NCI-H82 treated with DMSO at 0.1 percent for 48 hours (cell line): Measurements from ENCODE around the gene ESYT3.
"Not testable (repeated sequence)": the region's sequence is repeated elsewhere in the genome, so short reads cannot be mapped to it uniquely, and the experiment has no call there.

Source experiments
- DNase-seq: peaks from one replicate; lab custom pipeline; 2025; ENCODE audit not compliant: unreplicated experiment; lab: John Stamatoyannopoulos, UW

Gene ESYT3

GRCh38 chr3:138484672-138485071 is 50.3 kb downstream of the ESYT3 start:
- not testable (repeated sequence) for DNase-seq

DNA sequence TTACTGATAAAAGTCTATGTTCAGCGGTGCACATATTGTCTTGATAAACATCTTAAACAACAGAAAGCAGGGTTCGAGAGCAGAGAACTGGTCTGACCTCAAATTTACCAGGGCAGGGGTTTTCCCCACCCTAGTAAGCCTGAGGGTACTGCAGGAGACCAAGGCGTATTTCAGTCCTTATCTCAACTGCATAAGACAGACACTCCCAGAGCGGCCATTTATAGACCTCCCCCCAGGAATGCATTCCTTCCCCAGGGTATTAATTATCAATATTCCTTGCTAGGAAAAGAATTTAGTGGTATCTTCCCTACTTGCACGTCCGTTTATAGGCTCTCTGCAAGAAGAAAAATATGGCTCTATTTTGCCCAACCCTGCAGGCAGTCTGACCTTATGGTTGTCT is 52.2 kb downstream of the ESYT3 start:
- DNase-seq = not testable (repeated sequence)

GRCh38 chr3:138491971-138492370 is 57.6 kb downstream of the ESYT3 start:
- no peak for DNase-seq

- DNase-seq = no peak
Observed at GRCh38 chr3:138492980-138493675, 58.7 kb downstream of the ESYT3 start.

DNA sequence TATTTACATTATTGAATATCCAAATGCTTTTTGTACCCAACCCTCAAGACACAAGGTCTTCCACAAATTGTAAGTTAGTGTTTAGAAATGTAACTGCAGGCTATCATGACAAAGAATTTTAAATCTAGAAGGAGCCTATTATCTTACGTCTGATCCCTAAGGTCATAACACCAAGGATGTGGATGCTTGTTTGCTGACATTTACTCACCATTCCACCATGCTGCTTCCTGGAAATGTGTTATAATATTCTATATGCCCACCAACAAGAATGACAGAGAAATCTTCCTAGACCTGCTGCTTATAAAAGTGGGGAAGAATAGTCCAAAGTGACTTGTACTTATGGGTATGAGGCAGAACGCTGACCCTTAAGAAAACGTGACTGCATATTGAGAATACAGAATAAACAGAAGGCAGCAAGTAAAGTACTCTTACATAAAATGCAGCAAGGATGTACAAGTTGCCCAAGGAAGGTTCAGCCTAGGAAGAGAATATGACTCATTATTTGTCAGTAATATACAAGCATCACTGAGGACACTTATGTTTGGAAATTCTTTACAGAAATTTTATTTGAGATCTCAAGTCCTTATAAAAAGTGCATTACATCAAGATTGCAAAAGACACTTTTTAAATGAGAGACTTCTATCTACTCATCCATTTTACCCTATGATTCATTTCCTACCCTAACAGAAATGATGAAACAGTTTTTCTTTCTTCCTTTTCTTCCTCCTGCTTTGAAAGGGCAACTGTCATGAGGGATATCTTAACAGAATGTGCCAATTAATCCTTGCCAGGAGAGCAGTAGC is 59.6 kb downstream of the ESYT3 start:
- no peak for DNase-seq

- no peak for DNase-seq
Observed at GRCh38 chr3:138494607-138494929, 60.2 kb downstream of the ESYT3 start.

DNA sequence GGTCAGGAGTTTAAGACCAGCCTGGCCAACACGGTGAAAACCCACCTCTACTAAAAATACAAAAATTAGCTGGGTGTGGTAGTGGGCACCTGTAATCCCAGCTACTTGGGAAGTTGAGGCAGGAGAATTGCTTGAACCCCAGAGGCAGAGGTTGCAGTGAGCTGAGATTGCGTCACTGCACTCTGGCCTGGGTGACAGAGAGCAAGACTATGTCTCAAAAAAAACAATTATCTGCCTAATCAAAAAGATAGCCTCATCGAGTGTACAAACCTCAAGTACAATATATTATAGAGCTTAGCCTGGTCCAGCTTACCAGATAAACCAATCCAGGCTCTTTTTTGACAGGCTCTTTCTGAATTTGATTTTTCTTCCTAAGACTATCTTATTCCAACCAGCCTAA is 61.2 kb downstream of the ESYT3 start:
- DNase-seq = not testable (repeated sequence)

GRCh38 chr3:138496436-138496835 is 62.0 kb downstream of the ESYT3 start:
- DNase-seq = no peak

DNA sequence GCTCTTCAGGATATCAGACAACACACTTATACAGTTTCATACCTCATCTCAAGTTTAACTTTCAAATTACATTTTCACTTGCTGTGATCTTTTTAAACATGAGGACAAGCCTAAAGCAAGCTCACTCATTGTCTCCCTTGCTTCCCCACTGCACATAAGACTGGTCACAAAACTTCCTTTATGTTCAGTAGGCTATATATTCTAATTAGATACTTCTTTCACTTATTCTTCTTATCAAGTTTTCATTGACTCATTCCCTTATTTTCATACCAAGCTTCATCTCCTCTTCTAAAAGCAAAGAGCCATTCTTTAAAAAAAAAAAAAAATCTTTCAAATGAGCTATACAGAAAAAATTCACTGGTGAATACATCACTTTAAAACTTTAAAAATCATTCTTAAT is 62.6 kb downstream of the ESYT3 start:
- no peak for DNase-seq

- DNase-seq = no peak
Observed at GRCh38 chr3:138497851-138498250, 63.4 kb downstream of the ESYT3 start.

GRCh38 chr3:138498991-138499390 is 64.6 kb downstream of the ESYT3 start:
- DNase-seq = no peak

- DNase-seq = no peak
Observed at GRCh38 chr3:138507524-138507923, 73.1 kb downstream of the ESYT3 start.

DNA sequence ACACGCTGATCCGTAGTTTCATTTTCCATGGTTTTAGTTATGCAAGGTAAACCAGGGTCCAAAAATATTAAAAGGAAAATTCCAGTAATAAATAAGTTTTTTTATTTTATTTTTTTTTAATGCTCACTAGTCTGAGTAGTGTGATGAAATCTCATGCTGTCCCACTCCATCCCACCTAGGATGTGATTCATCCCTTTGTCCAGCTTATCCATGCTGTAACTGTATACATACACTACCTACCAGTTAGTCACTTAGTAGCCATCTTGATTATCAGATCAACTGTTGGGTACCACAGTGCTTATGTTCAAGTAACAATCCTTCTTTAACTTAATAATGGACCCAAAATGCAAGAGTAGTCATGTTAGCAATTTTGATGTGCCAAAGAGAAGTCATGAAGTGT is 75.2 kb downstream of the ESYT3 start:
- no peak for DNase-seq

DNA sequence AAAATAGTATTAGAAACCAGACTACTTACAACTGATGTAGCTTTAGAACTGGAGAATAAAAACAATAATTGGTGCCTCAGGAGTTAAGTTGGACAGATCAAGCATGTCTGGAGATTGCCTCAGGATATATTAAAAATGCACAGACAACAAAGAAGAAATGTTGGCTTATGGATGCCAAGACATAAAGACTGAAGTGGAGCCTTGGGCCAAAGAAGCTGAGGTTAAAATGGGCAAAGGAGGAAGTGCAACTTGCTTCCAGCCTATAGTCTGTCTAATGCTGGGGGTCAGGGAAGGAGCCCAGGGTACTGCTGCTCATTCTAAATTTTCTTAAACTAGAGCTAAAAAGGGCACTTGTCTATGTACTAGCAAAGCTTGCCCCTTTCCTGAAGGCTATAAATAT is 77.5 kb downstream of the ESYT3 start:
- DNase-seq = no peak

- no peak for DNase-seq
Observed at GRCh38 chr3:138513090-138513843, 78.9 kb downstream of the ESYT3 start.

GRCh38 chr3:138521445-138521844 is 87.0 kb downstream of the ESYT3 start:
- not testable (repeated sequence) for DNase-seq
